K562 (cell line): ENCODE measurements around the gene BCR. TPM values are rescaled to one million over a fixed set of nuclear protein-coding genes. Genes with fewer than 3 reads are reported as not detected.

ENCODE experiments used
- ATAC-seq: fragments of 200-7000 bp; cut with Tn5 transposase; 3 replicates; pipeline ENCODE4 v1.9.1; 2020; ENCODE audit warnings: moderate library complexity
- BruUV-seq: library from RNA; stranded (reverse); fragments of 400-500 nt; replicated peaks from 2 replicates; lab custom pipeline; 2021; lab: Mats Ljungman, UMichigan
- CTCF ChIA-PET: fragments of 300-600 bp; formaldehyde crosslinking; extraction: SDS; loops from one replicate; lab custom pipeline; 2021; ENCODE audit warnings: low intra/inter-chr PET ratio; lab: Yijun Ruan, JAX
- POLR2A ChIA-PET: fragments of 300-600, 350-650 bp; sonication (Branson Sonifier 250); formaldehyde crosslinking; extraction: SDS; loops from one replicate; lab custom pipeline; 2021; ENCODE audit warnings: antibody characterized with exemption, inconsistent platforms; lab: Yijun Ruan, JAX
- DNase-seq, 4 experiments: peaks; one replicate each; pipeline versions ENCODE4 v3.0.0 to v3.0.0-alpha.2; 2011 to 2018; ENCODE audit warnings: low spot score in 3 of 4, mixed read lengths in 3 of 4; ENCODE audit errors: extremely low read depth in 1 of 4
- FAIRE-seq: peaks from 2 replicates; lab custom pipeline; 2011; peaks lifted over from hg19 to GRCh38; lab: Jason Lieb, UNC
- H2AFZ ChIP-seq: 2 replicates; pipeline ENCODE4 v1.6.0; 2011; ENCODE audit warnings: low read depth, low read length, control low read depth, inconsistent platforms
- H3K27ac ChIP-seq: fragments of 200-600 bp; 3 replicates; pipeline ENCODE4 v1.8.0; 2011; ENCODE audit warnings: low read depth, mild to moderate bottlenecking, control low read depth, inconsistent platforms, low read length, moderate library complexity, mixed read lengths; ENCODE audit errors: extremely low read depth
- H3K27me3 ChIP-seq, 2 experiments: fragments of 300-600 bp in 1 of 2; 2 replicates in 1 of 2; 3 replicates in 1 of 2; pipeline versions ENCODE4 v1.6.0 to v1.8.0; 2011; ENCODE audit warnings: inconsistent platforms in 2 of 2, low read length in 2 of 2, mild to moderate bottlenecking in 1 of 2, mixed read lengths in 1 of 2, moderate library complexity in 1 of 2; ENCODE audit not compliant: control insufficient read depth in 2 of 2, insufficient read depth in 2 of 2
- H3K36me3 ChIP-seq: fragments of 300-600 bp; 3 replicates; pipeline ENCODE4 v1.8.0; 2011; ENCODE audit warnings: mild to moderate bottlenecking, low read length, inconsistent platforms; ENCODE audit not compliant: control insufficient read depth, insufficient read depth
- H3K4me1 ChIP-seq, 2 experiments: fragments of 200-600 bp in 1 of 2; replicated peaks in 1 of 2; 2 replicates in 1 of 2; 3 replicates in 1 of 2; pipeline versions ENCODE4 v1.5.1 to v1.8.0; 2011; ENCODE audit warnings: inconsistent platforms in 2 of 2, low read length in 2 of 2, mild to moderate bottlenecking in 1 of 2, mixed read lengths in 1 of 2, moderate library complexity in 1 of 2; ENCODE audit not compliant: control insufficient read depth in 2 of 2, insufficient read depth in 2 of 2
- H3K4me2 ChIP-seq: 2 replicates; pipeline ENCODE4 v1.6.1; 2011; ENCODE audit warnings: low read length, control low read depth, inconsistent platforms, mixed read lengths; ENCODE audit not compliant: insufficient read depth
- H3K4me3 ChIP-seq: fragments of 200-600 bp; sonication (generic), shearing (Covaris generic); 2 replicates; pipeline ENCODE4 v1.5.1; 2016; ENCODE audit warnings: control low read depth, inconsistent platforms
- H3K79me2 ChIP-seq: fragments of 200-600 bp; 3 replicates; pipeline ENCODE4 v1.8.0; 2011; ENCODE audit warnings: low read length, inconsistent platforms; ENCODE audit not compliant: control insufficient read depth, insufficient read depth
- H3K9ac ChIP-seq, 2 experiments: 2 replicates each; pipeline versions ENCODE4 v1.6.0 to v1.6.1; 2011; ENCODE audit warnings: low read depth in 2 of 2, low read length in 2 of 2, control low read depth in 1 of 2, inconsistent platforms in 1 of 2, mild to moderate bottlenecking in 1 of 2, mixed read lengths in 1 of 2; ENCODE audit not compliant: insufficient read depth in 1 of 2
- H3K9me1 ChIP-seq: one replicate; pipeline ENCODE4 v1.6.0; 2011; ENCODE audit warnings: inconsistent platforms, mild to moderate bottlenecking, low read length, moderate library complexity; ENCODE audit not compliant: control insufficient read depth, insufficient read depth
- H3K9me3 ChIP-seq: replicated peaks from 2 replicates; pipeline ENCODE4 v1.5.1; 2011; ENCODE audit warnings: low read depth, low read length, inconsistent platforms; ENCODE audit not compliant: control insufficient read depth, insufficient read depth
- H4K20me1 ChIP-seq: replicated peaks from 2 replicates; pipeline ENCODE4 v1.6.1; 2011; ENCODE audit warnings: low read length, inconsistent platforms, mixed read lengths; ENCODE audit not compliant: control insufficient read depth, insufficient read depth
- EGR1 ChIP-seq: fragments of 450-650 bp; conservative IDR thresholded peaks from 2 replicates; pipeline ENCODE4 v1.6.1; 2017; ENCODE audit warnings: mild to moderate bottlenecking
- MYC ChIP-seq, 2 experiments: fragments of 250-450 bp in 1 of 2; sonication (Bioruptor Pico) in 1 of 2; IDR thresholded peaks; 2 replicates each; pipeline versions ENCODE4 v1.5.1 to v1.6.1; 2012 to 2021; ENCODE audit warnings: low read depth in 2 of 2, borderline replicate concordance in 1 of 2, improper control_type of control experiment in 1 of 2, low read length in 1 of 2, mild to moderate bottlenecking in 1 of 2, moderate library complexity in 1 of 2
- NELFE ChIP-seq: IDR thresholded peaks from 2 replicates; pipeline ENCODE4 v1.6.1; 2011; ENCODE audit warnings: mild to moderate bottlenecking; ENCODE audit not compliant: insufficient read depth, insufficient read length
- RCOR1 ChIP-seq, 2 experiments: IDR thresholded peaks; 2 replicates each; pipeline ENCODE4 v1.6.1; 2012; ENCODE audit warnings: low read depth in 2 of 2, low read length in 2 of 2, borderline replicate concordance in 1 of 2, improper control_type of control experiment in 1 of 2
- RNF219 ChIP-seq: fragments of 250-450 bp; sonication (Bioruptor Pico); IDR thresholded peaks from 2 replicates; pipeline ENCODE4 v1.5.0; 2022; ENCODE audit warnings: mild to moderate bottlenecking
- SMC3 ChIP-seq: conservative IDR thresholded peaks from 2 replicates; pipeline ENCODE4 v1.6.1; 2011; ENCODE audit warnings: low read depth, low read length, improper control_type of control experiment; ENCODE audit not compliant: insufficient read depth
- SPI1 ChIP-seq: IDR thresholded peaks from 2 replicates; pipeline ENCODE4 v1.6.1; 2011; ENCODE audit warnings: low read depth, low read length, control low read depth, borderline replicate concordance
- TBP ChIP-seq: optimal IDR thresholded peaks from 2 replicates; pipeline ENCODE3; 2011; ENCODE audit warnings: low read depth, low read length, improper control_type of control experiment
- THAP7 ChIP-seq: fragments of 250-450 bp; sonication (Bioruptor Pico); IDR thresholded peaks from 2 replicates; pipeline ENCODE4 v1.5.0; 2021
- WGBS: fragments of 100-300 bp; shearing (Covaris generic); methylation state at CpG from one replicate; pipeline ENCODE4 v1.1.6; 2016; ENCODE audit warnings: low coverage, mixed read lengths; ENCODE audit not compliant: insufficient coverage; ENCODE audit errors: missing lambda C conversion rate; 5-methylcytosine and 5-hydroxymethylcytosine counted together
- in situ Hi-C: fragments of 300-500 bp; cut with MboI; formaldehyde crosslinking; loops from 4 replicates; pipeline ENCODE4 v1.15.0; 2018; ENCODE audit warnings: inconsistent platforms, mixed read lengths
- intact Hi-C: fragments of 100-400 bp; cut with micrococcal nuclease; formaldehyde crosslinking; loops from 2 replicates; pipeline ENCODE4 v1.14.2; 2022
- polyA plus RNA-seq, 8 experiments: library from polyadenylated mRNA; depleted of rRNA in 4 of 8; stranded (reverse) in 5 of 8; unstranded in 3 of 8; fragments of >200 nt; fragmentation: Nextera tagmentation in 2 of 8; fragmentation: Illumina TruSeq in 1 of 8; extraction: Ambion mirVana in 2 of 8; extraction: Trizol in 1 of 8; gene quantifications; 2 replicates each; pipeline versions ENCODE4 v1.2.1 to v1.2.3, GENCODE V29; 2011 to 2014; ENCODE audit warnings: inconsistent platforms in 1 of 8, missing spikeins in 1 of 8
- total RNA-seq, 7 experiments: library from RNA; depleted of rRNA in 6 of 7; stranded (reverse); fragments of >200 nt in 6 of 7; fragmentation: Illumina TruSeq in 2 of 7; extraction: Trizol in 2 of 7; gene quantifications; 2 replicates each; pipeline versions ENCODE4 v1.2.1 to v1.2.3, GENCODE V29; 2011 to 2021; ENCODE audit warnings: low replicate concordance in 1 of 7

BCR gene
- total and polyA plus RNA-seq, 9 of the 15 experiments (the other 6 are each of a cell fraction or from before 2014, with no cell fraction given): 0.41 to 150 (median 45.6) TPM

- BruUV-seq: no TSS peak
- Histone ChIP-seq H4K20me1 (peaks cover 78% of the 10 kb centered on the region), H3K4me2 (no peak overlapping the region), H3K9ac (no peak overlapping the region), H3K9me1 (peaks cover 25% of the 10 kb centered on the region), H3K4me3 (no peak overlapping the region), H3K9me3 (no peaks in the 10 kb centered on the region), H3K79me2 (no peaks in the 10 kb centered on the region), H3K4me1 (peaks cover 0 to 15% of the 10 kb centered on the region in 2 experiments; a peak in 1 of 5 replicates), H3K36me3 (peaks cover 93% of the 10 kb centered on the region), H3K27me3 (no peaks in the 10 kb centered on the region), H3K27ac (no peak overlapping the region), H2AFZ (no peak overlapping the region)
- ATAC-seq: no peak
- CTCF ChIA-PET: interaction anchor here (1.3 to 3.4 kb wide), 2 partner anchors 98 to 316 kb away, joined by 3 to 25 read pairs; no protein-coding TSS in a partner anchor
- FAIRE-seq: no peak
- WGBS: 91% methylated on average over 14 of the region's 14 CpGs
- intact Hi-C loops (no loop called here), in situ Hi-C loops (loop anchor here (5.0 kb wide), 2 partner anchors 98 to 313 kb away; no protein-coding TSS in a partner anchor)
- POLR2A ChIA-PET: interaction anchor here (0.5 to 14.2 kb wide), 11 partner anchors 9 to 1280 kb away, joined by 3 to 237 read pairs (median 4); partner anchors contain the start of gene BCR
- peak; percentile 19 to 57 (median 52) for DNase-seq
- TF ChIP-seq RCOR1 (IDR thresholded peaks at IDR 0.05; ENCODE audit: borderline replicate concordance in 1 of 2, low read depth in 2 of 2, low read length in 2 of 2) (peak in 1 of 2 experiments; percentile 6; a peak in 1 of 4 replicates), RNF219 (CRISPR knock-in tag) (no peak), MYC (IDR thresholded peaks at IDR 0.05; ENCODE audit: low read depth, low read length) (0 out of 2 replicates have a peak, but pooled peaks have one; percentile 10), MYC (CRISPR knock-in tag; IDR thresholded peaks at IDR 0.05; ENCODE audit: borderline replicate concordance, low read depth) (no peak), TBP (no peak), THAP7 (CRISPR knock-in tag) (no peak), SPI1 (peak; percentile 31; the same call in 1 of the 2 replicates), EGR1 (0 out of 2 replicates have a peak, but pooled peaks have one; percentile 19), NELFE (no peak), SMC3 (0 out of 2 replicates have a peak, but pooled peaks have one; percentile 5)
Measured at GRCh38 chr22:23275751-23276150, 95.4 kb downstream of the BCR start.
